K562 (cell line): ENCODE measurements around the gene LAPTM5. TPM values are rescaled to one million over a fixed set of nuclear protein-coding genes. Genes with fewer than 3 reads are reported as not detected.

ENCODE experiments used
- ATAC-seq: fragments of 200-7000 bp; cut with Tn5 transposase; 3 replicates; pipeline ENCODE4 v1.9.1; 2020; ENCODE audit warnings: moderate library complexity
- BruUV-seq: library from RNA; stranded (reverse); fragments of 400-500 nt; replicated peaks from 2 replicates; lab custom pipeline; 2021; lab: Mats Ljungman, UMichigan
- CTCF ChIA-PET: fragments of 300-600 bp; formaldehyde crosslinking; extraction: SDS; loops from one replicate; lab custom pipeline; 2021; ENCODE audit warnings: low intra/inter-chr PET ratio; lab: Yijun Ruan, JAX
- POLR2A ChIA-PET: fragments of 300-600, 350-650 bp; sonication (Branson Sonifier 250); formaldehyde crosslinking; extraction: SDS; loops from one replicate; lab custom pipeline; 2021; ENCODE audit warnings: antibody characterized with exemption, inconsistent platforms; lab: Yijun Ruan, JAX
- DNase-seq, 4 experiments: peaks; one replicate each; pipeline versions ENCODE4 v3.0.0 to v3.0.0-alpha.2; 2011 to 2018; ENCODE audit warnings: low spot score in 3 of 4, mixed read lengths in 3 of 4; ENCODE audit errors: extremely low read depth in 1 of 4
- FAIRE-seq: peaks from 2 replicates; lab custom pipeline; 2011; peaks lifted over from hg19 to GRCh38; lab: Jason Lieb, UNC
- H2AFZ ChIP-seq: 2 replicates; pipeline ENCODE4 v1.6.0; 2011; ENCODE audit warnings: low read depth, low read length, control low read depth, inconsistent platforms
- H3K27ac ChIP-seq: fragments of 200-600 bp; 3 replicates; pipeline ENCODE4 v1.8.0; 2011; ENCODE audit warnings: low read depth, mild to moderate bottlenecking, control low read depth, inconsistent platforms, low read length, moderate library complexity, mixed read lengths; ENCODE audit errors: extremely low read depth
- H3K27me3 ChIP-seq, 2 experiments: fragments of 300-600 bp in 1 of 2; 2 replicates in 1 of 2; 3 replicates in 1 of 2; pipeline versions ENCODE4 v1.6.0 to v1.8.0; 2011; ENCODE audit warnings: inconsistent platforms in 2 of 2, low read length in 2 of 2, mild to moderate bottlenecking in 1 of 2, mixed read lengths in 1 of 2, moderate library complexity in 1 of 2; ENCODE audit not compliant: control insufficient read depth in 2 of 2, insufficient read depth in 2 of 2
- H3K36me3 ChIP-seq: fragments of 300-600 bp; 3 replicates; pipeline ENCODE4 v1.8.0; 2011; ENCODE audit warnings: mild to moderate bottlenecking, low read length, inconsistent platforms; ENCODE audit not compliant: control insufficient read depth, insufficient read depth
- H3K4me1 ChIP-seq, 2 experiments: fragments of 200-600 bp in 1 of 2; replicated peaks in 1 of 2; 2 replicates in 1 of 2; 3 replicates in 1 of 2; pipeline versions ENCODE4 v1.5.1 to v1.8.0; 2011; ENCODE audit warnings: inconsistent platforms in 2 of 2, low read length in 2 of 2, mild to moderate bottlenecking in 1 of 2, mixed read lengths in 1 of 2, moderate library complexity in 1 of 2; ENCODE audit not compliant: control insufficient read depth in 2 of 2, insufficient read depth in 2 of 2
- H3K4me2 ChIP-seq: 2 replicates; pipeline ENCODE4 v1.6.1; 2011; ENCODE audit warnings: low read length, control low read depth, inconsistent platforms, mixed read lengths; ENCODE audit not compliant: insufficient read depth
- H3K4me3 ChIP-seq: fragments of 200-600 bp; sonication (generic), shearing (Covaris generic); 2 replicates; pipeline ENCODE4 v1.5.1; 2016; ENCODE audit warnings: control low read depth, inconsistent platforms
- H3K79me2 ChIP-seq: fragments of 200-600 bp; 3 replicates; pipeline ENCODE4 v1.8.0; 2011; ENCODE audit warnings: low read length, inconsistent platforms; ENCODE audit not compliant: control insufficient read depth, insufficient read depth
- H3K9ac ChIP-seq, 2 experiments: 2 replicates each; pipeline versions ENCODE4 v1.6.0 to v1.6.1; 2011; ENCODE audit warnings: low read depth in 2 of 2, low read length in 2 of 2, control low read depth in 1 of 2, inconsistent platforms in 1 of 2, mild to moderate bottlenecking in 1 of 2, mixed read lengths in 1 of 2; ENCODE audit not compliant: insufficient read depth in 1 of 2
- H3K9me1 ChIP-seq: one replicate; pipeline ENCODE4 v1.6.0; 2011; ENCODE audit warnings: inconsistent platforms, mild to moderate bottlenecking, low read length, moderate library complexity; ENCODE audit not compliant: control insufficient read depth, insufficient read depth
- H3K9me3 ChIP-seq: replicated peaks from 2 replicates; pipeline ENCODE4 v1.5.1; 2011; ENCODE audit warnings: low read depth, low read length, inconsistent platforms; ENCODE audit not compliant: control insufficient read depth, insufficient read depth
- H4K20me1 ChIP-seq: replicated peaks from 2 replicates; pipeline ENCODE4 v1.6.1; 2011; ENCODE audit warnings: low read length, inconsistent platforms, mixed read lengths; ENCODE audit not compliant: control insufficient read depth, insufficient read depth
- BCOR ChIP-seq: fragments of 450-650 bp; IDR thresholded peaks from 2 replicates; pipeline ENCODE4 v1.6.1; 2016
- CBFA2T2 ChIP-seq: fragments of 450-650 bp; conservative IDR thresholded peaks from 2 replicates; pipeline ENCODE4 v1.6.1; 2017; ENCODE audit warnings: mild to moderate bottlenecking
- CEBPG ChIP-seq, 3 experiments: fragments of 200-800 bp in 1 of 3; sonication (Bioruptor generic) in 1 of 3; sonication (generic) in 1 of 3; formaldehyde crosslinking in 1 of 3; IDR thresholded peaks in 2 of 3; conservative IDR thresholded peaks in 1 of 3; 2 replicates each; pipeline versions ENCODE4 v1.6.1 to v1.8.0; 2016 to 2022; ENCODE audit warnings: missing compliant biosample characterization in 2 of 3, missing genetic modification characterization in 2 of 3, mild to moderate bottlenecking in 1 of 3, missing genetic modification reagents in 1 of 3
- CTBP1 ChIP-seq: fragments of 450-650 bp; IDR thresholded peaks from 2 replicates; pipeline ENCODE4 v1.6.1; 2016; ENCODE audit warnings: borderline replicate concordance
- L3MBTL2 ChIP-seq: fragments of 450-650 bp; IDR thresholded peaks from 2 replicates; pipeline ENCODE4 v1.6.1; 2016; ENCODE audit warnings: mild to moderate bottlenecking, moderate library complexity
- NR2C1 ChIP-seq, 2 experiments: fragments of 450-650 bp; IDR thresholded peaks; 2 replicates each; pipeline ENCODE4 v1.6.1; 2017; ENCODE audit warnings: mild to moderate bottlenecking in 2 of 2, antibody characterized with exemption in 1 of 2, inconsistent platforms in 1 of 2, missing compliant biosample characterization in 1 of 2, missing genetic modification characterization in 1 of 2
- RAD51 ChIP-seq: fragments of 450-650 bp; IDR thresholded peaks from 2 replicates; pipeline ENCODE4 v1.7.1; 2016; ENCODE audit warnings: low read depth, mild to moderate bottlenecking, borderline replicate concordance
- USF1 ChIP-seq: sonication (generic); formaldehyde crosslinking; IDR thresholded peaks from 2 replicates; pipeline ENCODE4 v1.9.0; 2022; ENCODE audit warnings: mild to moderate bottlenecking, missing genetic modification reagents
- USF2 ChIP-seq: sonication (generic); formaldehyde crosslinking; IDR thresholded peaks from 2 replicates; pipeline ENCODE4 v1.5.0; 2020; ENCODE audit warnings: missing genetic modification reagents
- YY1 ChIP-seq, 3 experiments: IDR thresholded peaks; 2 replicates each; pipeline ENCODE4 v1.6.1; 2011; ENCODE audit warnings: low read length in 2 of 3, mild to moderate bottlenecking in 2 of 3, moderate library complexity in 2 of 3, borderline replicate concordance in 1 of 3, control low read depth in 1 of 3, low read depth in 1 of 3; ENCODE audit not compliant: insufficient read depth in 3 of 3, insufficient replicate concordance in 2 of 3, control insufficient read depth in 1 of 3, insufficient read length in 1 of 3; ENCODE audit errors: extremely low read depth in 1 of 3
- ZNF551 ChIP-seq: fragments of 250-450 bp; sonication (Bioruptor Pico); IDR thresholded peaks from 2 replicates; pipeline ENCODE4 v1.5.0; 2021; ENCODE audit warnings: mild to moderate bottlenecking, moderate library complexity
- ZNF592 ChIP-seq: fragments of 450-650 bp; IDR thresholded peaks from 2 replicates; pipeline ENCODE4 v1.6.1; 2017; ENCODE audit warnings: antibody characterized with exemption, mild to moderate bottlenecking
- WGBS: fragments of 100-300 bp; shearing (Covaris generic); methylation state at CpG from one replicate; pipeline ENCODE4 v1.1.6; 2016; ENCODE audit warnings: low coverage, mixed read lengths; ENCODE audit not compliant: insufficient coverage; ENCODE audit errors: missing lambda C conversion rate; 5-methylcytosine and 5-hydroxymethylcytosine counted together
- in situ Hi-C: fragments of 300-500 bp; cut with MboI; formaldehyde crosslinking; loops from 4 replicates; pipeline ENCODE4 v1.15.0; 2018; ENCODE audit warnings: inconsistent platforms, mixed read lengths
- intact Hi-C: fragments of 100-400 bp; cut with micrococcal nuclease; formaldehyde crosslinking; loops from 2 replicates; pipeline ENCODE4 v1.14.2; 2022
- polyA plus RNA-seq, 8 experiments: library from polyadenylated mRNA; depleted of rRNA in 4 of 8; stranded (reverse) in 5 of 8; unstranded in 3 of 8; fragments of >200 nt; fragmentation: Nextera tagmentation in 2 of 8; fragmentation: Illumina TruSeq in 1 of 8; extraction: Ambion mirVana in 2 of 8; extraction: Trizol in 1 of 8; gene quantifications; 2 replicates each; pipeline versions ENCODE4 v1.2.1 to v1.2.3, GENCODE V29; 2011 to 2014; ENCODE audit warnings: inconsistent platforms in 1 of 8, missing spikeins in 1 of 8
- total RNA-seq, 7 experiments: library from RNA; depleted of rRNA in 6 of 7; stranded (reverse); fragments of >200 nt in 6 of 7; fragmentation: Illumina TruSeq in 2 of 7; extraction: Trizol in 2 of 7; gene quantifications; 2 replicates each; pipeline versions ENCODE4 v1.2.1 to v1.2.3, GENCODE V29; 2011 to 2021; ENCODE audit warnings: low replicate concordance in 1 of 7
- TF ChIP-seq, protein P1 (sequence below): sonication (generic); formaldehyde crosslinking; IDR thresholded peaks from 2 replicates; pipeline ENCODE4 v1.8.0; 2022; ENCODE audit warnings: mild to moderate bottlenecking, low read depth, missing genetic modification reagents

LAPTM5 gene
- total and polyA plus RNA-seq, 9 of the 15 experiments (the other 6 are each of a cell fraction or from before 2014, with no cell fraction given): 2.4 to 47.3 (median 20.3) TPM

DNA sequence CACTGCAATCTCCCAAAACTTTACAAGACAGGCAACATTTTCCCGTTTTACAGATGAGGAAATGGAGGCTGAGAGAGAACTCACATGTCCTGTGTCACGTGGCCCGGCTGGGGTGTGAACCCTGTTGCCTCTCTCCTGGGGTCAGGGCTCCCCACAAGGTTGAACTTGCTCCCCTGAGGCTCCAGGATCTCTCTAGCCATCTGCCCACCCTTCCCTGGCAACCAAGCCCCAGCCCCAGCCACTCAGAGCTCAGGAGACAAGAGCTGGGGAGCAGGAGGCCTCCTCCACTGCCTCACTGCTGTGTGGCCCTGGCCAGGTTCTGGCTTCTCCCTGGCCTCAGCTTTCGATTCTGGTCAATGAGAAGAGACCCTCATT lies 11.8 kb downstream of the LAPTM5 start:
- 72% methylated on average over 4 of the region's 4 CpGs for WGBS
- POLR2A ChIA-PET: interaction anchor here (0.7 to 2.0 kb wide), 3 partner anchors 13 to 23 kb away, joined by 3 to 7 read pairs (median 3); no protein-coding TSS in a partner anchor
- 0 out of 2 replicates have a peak, but pooled peaks have one; percentile 25 for TF ChIP-seq BCOR
- 0 out of 2 replicates have a peak, but pooled peaks have one; percentile 31 for TF ChIP-seq L3MBTL2
- TF ChIP-seq CBFA2T2: no peak
- no peak for TF ChIP-seq NR2C1 (IDR thresholded peaks at IDR 0.05)
- 0 out of 2 replicates have a peak, but pooled peaks have one; percentile 24 for TF ChIP-seq NR2C1 (tag; IDR thresholded peaks at IDR 0.05)
- TF ChIP-seq YY1 (IDR thresholded peaks at IDR 0.05; ENCODE audit: borderline replicate concordance in 1 of 3, control insufficient read depth in 1 of 3, extremely low read depth in 1 of 3, insufficient read depth in 3 of 3, insufficient read length in 1 of 3, insufficient replicate concordance in 2 of 3, low read depth in 1 of 3, low read length in 2 of 3): peak in 1 of 3 experiments; percentile 10
- no peak for TF ChIP-seq ZNF551 (CRISPR knock-in tag)
- peak; percentile 45; the same call in 1 of the 2 replicates for TF ChIP-seq USF2 (CRISPR knock-in tag)
- TF ChIP-seq CEBPG (CRISPR knock-in tag; IDR thresholded peaks at IDR 0.05): no peak
- no peak for TF ChIP-seq CEBPG (tag; conservative IDR thresholded peaks at IDR 0.05 in 1 of 2, IDR thresholded peaks at IDR 0.05 in 1 of 2)
- TF ChIP-seq ZNF592: 0 out of 2 replicates have a peak, but pooled peaks have one; percentile 16
- TF ChIP-seq, protein P1, sequence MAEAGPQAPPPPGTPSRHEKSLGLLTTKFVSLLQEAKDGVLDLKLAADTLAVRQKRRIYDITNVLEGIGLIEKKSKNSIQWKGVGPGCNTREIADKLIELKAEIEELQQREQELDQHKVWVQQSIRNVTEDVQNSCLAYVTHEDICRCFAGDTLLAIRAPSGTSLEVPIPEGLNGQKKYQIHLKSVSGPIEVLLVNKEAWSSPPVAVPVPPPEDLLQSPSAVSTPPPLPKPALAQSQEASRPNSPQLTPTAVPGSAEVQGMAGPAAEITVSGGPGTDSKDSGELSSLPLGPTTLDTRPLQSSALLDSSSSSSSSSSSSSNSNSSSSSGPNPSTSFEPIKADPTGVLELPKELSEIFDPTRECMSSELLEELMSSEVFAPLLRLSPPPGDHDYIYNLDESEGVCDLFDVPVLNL (CRISPR knock-in tag): no peak
- no peak for TF ChIP-seq CTBP1
- TF ChIP-seq USF1 (CRISPR knock-in tag): peak; percentile 65
- TF ChIP-seq RAD51: peak; percentile 51; the same call in 1 of the 2 replicates

More for the DNA sequence above, 11.8 kb downstream of the LAPTM5 start:
- BruUV-seq: no TSS peak
- Histone ChIP-seq H3K27me3 (no peaks in the 10 kb centered on the region), H3K4me1 (peaks cover 54 to 61% of the 10 kb centered on the region in 2 experiments), H3K9ac (peak overlapping the region in 1 of 2 experiments; percentile 65; a peak in 2 of 4 replicates), H3K4me3 (no peak overlapping the region), H3K36me3 (no peaks in the 10 kb centered on the region), H3K4me2 (no peak overlapping the region), H3K27ac (peak overlapping the region; percentile 14; the same call in 1 of the 3 replicates), H3K9me3 (no peaks in the 10 kb centered on the region), H4K20me1 (no peaks in the 10 kb centered on the region), H2AFZ (peak overlapping the region; percentile 82), H3K9me1 (peaks cover 2% of the 10 kb centered on the region), H3K79me2 (no peaks in the 10 kb centered on the region; the same call in 2 of the 3 replicates)
- in situ Hi-C loops: no loop called here
- FAIRE-seq (no peak), ATAC-seq (peak; percentile 4), DNase-seq (no peak)
- intact Hi-C loops: no loop called here
- CTCF ChIA-PET: no interaction called here
